Body of pancreas (tissue), 4 donors: ENCODE data around the gene VPS35L. TPM values are rescaled to one million over a fixed set of nuclear protein-coding genes. Genes with fewer than 3 reads are reported as not detected.
A peak's percentile ranks its signal among the peaks of the same experiment; 100 is the strongest.

Experiments used
- ATAC-seq: fragments of 150-250 bp; one replicate; pipeline ENCODE4 v1.9.1; 2016
- DNase-seq, 4 donors: peaks; one replicate each; pipeline ENCODE4 v3.0.0-alpha.2; 2019
- H3K27ac ChIP-seq, 4 donors: fragments of 200-600 bp; sonication (generic); 1 replicate in 3 of 4; 2 replicates in 1 of 4; pipeline versions ENCODE4 v1.5.1 to v1.6.1; 2016 to 2019; ENCODE audit warnings: mild to moderate bottlenecking in 1 of 4, mixed read lengths in 1 of 4, moderate library complexity in 1 of 4
- H3K27me3 ChIP-seq, 2 donors: fragments of 200-600 bp; sonication (generic); one replicate each; pipeline ENCODE4 v1.6.0; 2016; ENCODE audit warnings: mild to moderate bottlenecking in 1 of 2
- H3K36me3 ChIP-seq, 2 donors: fragments of 200-600 bp; sonication (generic); replicated peaks in 1 of 2; 2 replicates each; pipeline ENCODE4 v1.5.1; 2016; ENCODE audit warnings: low read depth in 2 of 2; ENCODE audit not compliant: insufficient read depth in 1 of 2
- H3K4me1 ChIP-seq: fragments of 200-600 bp; sonication (generic); one replicate; pipeline ENCODE4 v1.6.0; 2016
- H3K4me3 ChIP-seq, 2 donors: fragments of 200-600 bp; sonication (generic); 1 replicate in 1 of 2; 2 replicates in 1 of 2; pipeline ENCODE4 v1.5.1; 2016 to 2019
- H3K9me3 ChIP-seq, 3 donors: fragments of 200-600 bp; sonication (generic); 1 replicate in 2 of 3; 2 replicates in 1 of 3; pipeline ENCODE4 v1.5.1; 2016
- CTCF ChIP-seq, 7 experiments: fragments of 450-650 bp in 4 of 7; fragments of 200-600 bp in 3 of 7; sonication (generic) in 3 of 7; IDR thresholded peaks; one replicate each; pipeline ENCODE4 v1.5.1; 2016 to 2019; ENCODE audit warnings: antibody characterized with exemption in 7 of 7
- POLR2A ChIP-seq, 3 donors: fragments of 450-650 bp; IDR thresholded peaks; one replicate each; pipeline ENCODE4 v1.6.1; 2016; ENCODE audit warnings: antibody characterized with exemption in 3 of 3, mild to moderate bottlenecking in 2 of 3
- WGBS, 2 donors: methylation state at CpG; one replicate each; pipeline ENCODE4 v1.1.5; 2017; 5-methylcytosine and 5-hydroxymethylcytosine counted together
- intact Hi-C: fragments of 100-400 bp; cut with DNase I; formaldehyde crosslinking; loops from one replicate; pipeline ENCODE4 v1.15.1; 2023
- total RNA-seq, 2 donors: library from RNA; depleted of rRNA; stranded (reverse); fragments of >200 nt; gene quantifications; one replicate each; pipeline ENCODE4 v1.1.0, GENCODE V29; 2016

VPS35L gene
- total RNA-seq, 2 donors from 2014 or later = 25.4 to 31.6 TPM

- no peak for DNase-seq
- no peaks in the 10 kb centered on the region for H3K27me3 ChIP-seq
- H3K36me3 ChIP-seq = peaks cover 0 to 4% of the 10 kb centered on the region in 2 donors
- H3K4me1 ChIP-seq = no peaks in the 10 kb centered on the region
- ATAC-seq = no peak
- WGBS, 2 donors = 89 to 95% methylated on average over 17 of the region's 18 CpGs
- H3K9me3 ChIP-seq = no peaks in the 10 kb centered on the region
- H3K27ac ChIP-seq = no peak overlapping the region
- intact Hi-C loops = no loop called here
- H3K4me3 ChIP-seq = no peak overlapping the region
- TF ChIP-seq POLR2A (IDR thresholded peaks at IDR 0.05) (no peak), CTCF (IDR thresholded peaks at IDR 0.05) (no peak)
Measured at GRCh38 chr16:19688396-19689024, 133.0 kb downstream of the VPS35L start.

GRCh38 chr16:19689342-19689741 lies 133.8 kb downstream of the VPS35L start:
- 96 to 98% methylated on average over 5 of the region's 5 CpGs for WGBS, 2 donors

GRCh38 chr16:19690196-19690595 lies 134.7 kb downstream of the VPS35L start:
- no peaks in the 10 kb centered on the region for H3K4me1 ChIP-seq
- 74 to 80% methylated on average over 4 of the region's 4 CpGs for WGBS, 2 donors
- intact Hi-C loops = no loop called here
- no peak for TF ChIP-seq CTCF (IDR thresholded peaks at IDR 0.05)
- TF ChIP-seq POLR2A (IDR thresholded peaks at IDR 0.05) = no peak
- no peak overlapping the region for H3K4me3 ChIP-seq
- no peaks in the 10 kb centered on the region for H3K27me3 ChIP-seq
- H3K36me3 ChIP-seq = peaks cover 0 to 2% of the 10 kb centered on the region in 2 donors
- no peaks in the 10 kb centered on the region for H3K9me3 ChIP-seq
- no peak for ATAC-seq
- no peak for DNase-seq
- no peak overlapping the region for H3K27ac ChIP-seq

More at GRCh38 chr16:19689342-19689741, 133.8 kb downstream of the VPS35L start:
- intact Hi-C loops = no loop called here
- ATAC-seq (no peak), DNase-seq (no peak)
- no peak for TF ChIP-seq POLR2A (IDR thresholded peaks at IDR 0.05)
- no peak for TF ChIP-seq CTCF (IDR thresholded peaks at IDR 0.05)
- no peak overlapping the region for H3K4me3 ChIP-seq
- no peaks in the 10 kb centered on the region for H3K4me1 ChIP-seq
- no peaks in the 10 kb centered on the region for H3K27me3 ChIP-seq
- no peaks in the 10 kb centered on the region for H3K9me3 ChIP-seq
- H3K36me3 ChIP-seq = peaks cover 0 to 3% of the 10 kb centered on the region in 2 donors
- H3K27ac ChIP-seq = no peak overlapping the region

- ATAC-seq = no peak
- H3K4me1 ChIP-seq = peaks cover 4% of the 10 kb centered on the region
- no peaks in the 10 kb centered on the region for H3K9me3 ChIP-seq
- H3K27me3 ChIP-seq = no peaks in the 10 kb centered on the region
- 81 to 86% methylated on average over 10 to 14 of the region's 14 CpGs for WGBS, 2 donors
- H3K4me3 ChIP-seq = no peak overlapping the region
- no peak for DNase-seq
- peak overlapping the region in 1 of 4 donors; percentile 13 for H3K27ac ChIP-seq
- intact Hi-C loops = no loop called here
- no peaks in the 10 kb centered on the region for H3K36me3 ChIP-seq
- TF ChIP-seq POLR2A (IDR thresholded peaks at IDR 0.05) = no peak
- no peak for TF ChIP-seq CTCF (IDR thresholded peaks at IDR 0.05)
Measured at GRCh38 chr16:19691161-19691711, 135.7 kb downstream of the VPS35L start.

- ATAC-seq = no peak
- TF ChIP-seq CTCF (IDR thresholded peaks at IDR 0.05) = no peak
- no peak for TF ChIP-seq POLR2A (IDR thresholded peaks at IDR 0.05)
- Histone ChIP-seq H3K4me1 (peaks cover 36% of the 10 kb centered on the region), H3K36me3 (no peaks in the 10 kb centered on the region), H3K27me3 (no peaks in the 10 kb centered on the region), H3K27ac (no peak overlapping the region), H3K9me3 (no peaks in the 10 kb centered on the region), H3K4me3 (no peak overlapping the region)
- DNase-seq = no peak
- intact Hi-C loops = no loop called here
- 91 to 96% methylated on average over 8 of the region's 8 CpGs for WGBS, 2 donors
Measured at GRCh38 chr16:19694989-19695388, 139.5 kb downstream of the VPS35L start.
